Neural progenitor cell (in vitro differentiated cells): ENCODE data around the gene SELENOM.

Experiments
- CTCF ChIP-seq: fragments of 200-600 bp; sonication (generic); IDR thresholded peaks from 2 replicates; pipeline ENCODE4 v1.5.1; 2017; ENCODE audit warnings: antibody characterized with exemption, mild to moderate bottlenecking
- EZH2 ChIP-seq: fragments of 200-600 bp; sonication (generic); IDR thresholded peaks from 2 replicates; pipeline ENCODE4 v1.6.1; 2017; ENCODE audit warnings: antibody characterized with exemption, mild to moderate bottlenecking, moderate library complexity

GRCh38 chr22:31084811-31085492 is 22.4 kb downstream of the SELENOM start:
- peak; percentile 83 for TF ChIP-seq CTCF
- TF ChIP-seq EZH2, result no peak
